Neural progenitor cell (in vitro differentiated cells): ENCODE measurements around the gene KIAA1586. TPM values are rescaled to one million over a fixed set of nuclear protein-coding genes. Genes with fewer than 3 reads are reported as not detected.

Experiments
- DNase-seq: peaks from one replicate; pipeline ENCODE4 v3.0.0-alpha.2; 2016; ENCODE audit warnings: low spot score
- H2AFZ ChIP-seq: fragments of 200-600 bp; sonication (generic); replicated peaks from 2 replicates; pipeline ENCODE4 v1.6.1; 2016; ENCODE audit warnings: antibody characterized with exemption
- H3F3A ChIP-seq: fragments of 200-600 bp; sonication (generic); 2 replicates; pipeline ENCODE4 v1.6.1; 2016; ENCODE audit warnings: antibody characterized with exemption, low read depth
- H3K27ac ChIP-seq: fragments of 200-600 bp; sonication (generic); 2 replicates; pipeline ENCODE4 v1.5.1; 2016; ENCODE audit warnings: mild to moderate bottlenecking
- H3K27me3 ChIP-seq: fragments of 200-600 bp; sonication (generic); 2 replicates; pipeline ENCODE4 v1.6.1; 2016; ENCODE audit warnings: mild to moderate bottlenecking, moderate library complexity
- H3K36me3 ChIP-seq: fragments of 200-600 bp; sonication (generic); 2 replicates; pipeline ENCODE4 v1.5.1; 2016
- H3K4me1 ChIP-seq: fragments of 200-600 bp; sonication (generic); 2 replicates; pipeline ENCODE4 v1.6.1; 2016; ENCODE audit warnings: mixed run types
- H3K4me2 ChIP-seq: fragments of 200-600 bp; sonication (generic); 2 replicates; pipeline ENCODE4 v1.6.1; 2016
- H3K4me3 ChIP-seq: fragments of 200-600 bp; sonication (generic); 2 replicates; pipeline ENCODE4 v1.5.1; 2016
- H3K79me2 ChIP-seq: fragments of 200-600 bp; sonication (generic); 2 replicates; pipeline ENCODE4 v1.6.1; 2016; ENCODE audit warnings: low read depth
- H3K9ac ChIP-seq: fragments of 200-600 bp; sonication (generic); 2 replicates; pipeline ENCODE4 v1.6.1; 2016
- H3K9me3 ChIP-seq: fragments of 200-600 bp; sonication (generic); 2 replicates; pipeline ENCODE4 v1.5.1; 2016; ENCODE audit warnings: low read depth
- H4K20me1 ChIP-seq: fragments of 200-600 bp; sonication (generic); 2 replicates; pipeline ENCODE4 v1.6.1; 2016; ENCODE audit warnings: low read depth
- H3K27ac Mint-ChIP-seq: 3 replicates; pipeline ENCODE4 v1.8.0; 2021; ENCODE audit warnings: mixed read lengths
- H3K27me3 Mint-ChIP-seq: 2 replicates; pipeline ENCODE4 v1.8.0; 2022; ENCODE audit warnings: low read depth, mild to moderate bottlenecking, inconsistent platforms, moderate library complexity, mixed read lengths; ENCODE audit not compliant: insufficient read depth
- H3K36me3 Mint-ChIP-seq: 3 replicates; pipeline ENCODE4 v1.8.0; 2021; ENCODE audit warnings: mixed read lengths
- H3K4me1 Mint-ChIP-seq: 3 replicates; pipeline ENCODE4 v1.8.0; 2021; ENCODE audit warnings: mixed read lengths
- H3K4me3 Mint-ChIP-seq: 3 replicates; pipeline ENCODE4 v1.8.0; 2021; ENCODE audit warnings: mild to moderate bottlenecking, moderate library complexity, mixed read lengths
- H3K9me3 Mint-ChIP-seq: 3 replicates; pipeline ENCODE4 v1.8.0; 2020; ENCODE audit warnings: mixed read lengths
- CTCF ChIP-seq: fragments of 200-600 bp; sonication (generic); IDR thresholded peaks from 2 replicates; pipeline ENCODE4 v1.5.1; 2017; ENCODE audit warnings: antibody characterized with exemption, mild to moderate bottlenecking
- EZH2 ChIP-seq: fragments of 200-600 bp; sonication (generic); IDR thresholded peaks from 2 replicates; pipeline ENCODE4 v1.6.1; 2017; ENCODE audit warnings: antibody characterized with exemption, mild to moderate bottlenecking, moderate library complexity
- EZH2phosphoT487 ChIP-seq: fragments of 200-600 bp; sonication (generic); IDR thresholded peaks from 2 replicates; pipeline ENCODE4 v1.6.1; 2017; ENCODE audit warnings: antibody characterized with exemption
- total RNA-seq: library from RNA; depleted of rRNA; stranded (reverse); fragments of >200 nt; gene quantifications from 2 replicates; pipeline ENCODE4 v1.2.3, GENCODE V29; 2015; ENCODE audit warnings: low replicate concordance

KIAA1586 gene
- total RNA-seq, 1 donor from 2014 or later = 88.1 TPM

- Histone ChIP-seq H3K9ac (peak overlapping the region; percentile 7), H3K79me2 (peaks cover 51% of the 10 kb centered on the region), H3K4me1 (peaks cover 18% of the 10 kb centered on the region), H3K27ac (no peak overlapping the region), H2AFZ (no peak overlapping the region), H3K27me3 (no peaks in the 10 kb centered on the region), H3K4me2 (peak overlapping the region; percentile 74), H3F3A (peaks cover 11% of the 10 kb centered on the region), H3K36me3 (peaks cover 22% of the 10 kb centered on the region), H4K20me1 (peaks cover 17% of the 10 kb centered on the region), H3K9me3 (no peaks in the 10 kb centered on the region), H3K4me3 (peak overlapping the region; percentile 46)
- Mint-ChIP-seq H3K27me3 (peaks cover 2% of the 10 kb centered on the region), H3K4me1 (peaks cover 13% of the 10 kb centered on the region), H3K27ac (no peak overlapping the region), H3K9me3 (peaks cover 9% of the 10 kb centered on the region), H3K4me3 (peak overlapping the region; percentile 82), H3K36me3 (peaks cover 22% of the 10 kb centered on the region)
- no peak for TF ChIP-seq EZH2phosphoT487
- no peak for TF ChIP-seq EZH2
- TF ChIP-seq CTCF = no peak
- DNase-seq = no peak
Measured at GRCh38 chr6:57048577-57048976, 2.1 kb downstream of the KIAA1586 start.

GRCh38 chr6:57063847-57064246, 17.4 kb downstream of the KIAA1586 start:
- no peaks in the 10 kb centered on the region for H3K4me1 Mint-ChIP-seq
- no peak for TF ChIP-seq EZH2phosphoT487
- no peak for TF ChIP-seq EZH2
- no peak for TF ChIP-seq CTCF
- no peaks in the 10 kb centered on the region for H3K27me3 Mint-ChIP-seq
- Histone ChIP-seq H3K4me1 (no peaks in the 10 kb centered on the region), H3K9ac (no peak overlapping the region), H3F3A (peaks cover 6% of the 10 kb centered on the region), H3K9me3 (no peaks in the 10 kb centered on the region), H3K4me3 (no peak overlapping the region), H3K27ac (no peak overlapping the region), H3K4me2 (no peak overlapping the region), H3K79me2 (no peaks in the 10 kb centered on the region), H2AFZ (no peak overlapping the region), H4K20me1 (no peaks in the 10 kb centered on the region), H3K36me3 (peaks cover 8% of the 10 kb centered on the region), H3K27me3 (no peaks in the 10 kb centered on the region)
- no peak overlapping the region for H3K4me3 Mint-ChIP-seq
- DNase-seq = no peak
- H3K9me3 Mint-ChIP-seq = no peaks in the 10 kb centered on the region
- H3K27ac Mint-ChIP-seq = no peak overlapping the region
- H3K36me3 Mint-ChIP-seq = peaks cover 15% of the 10 kb centered on the region

GRCh38 chr6:57064809-57065208, 18.3 kb downstream of the KIAA1586 start:
- peaks cover 12% of the 10 kb centered on the region for H3F3A ChIP-seq
- H3K4me3 ChIP-seq = no peak overlapping the region
- Mint-ChIP-seq H3K27ac (no peak overlapping the region), H3K4me1 (peaks cover 3% of the 10 kb centered on the region), H3K27me3 (no peaks in the 10 kb centered on the region), H3K36me3 (peaks cover 11% of the 10 kb centered on the region), H3K9me3 (no peaks in the 10 kb centered on the region), H3K4me3 (no peak overlapping the region)
- H3K9ac ChIP-seq = no peak overlapping the region
- H3K9me3 ChIP-seq = no peaks in the 10 kb centered on the region
- H3K4me1 ChIP-seq = peaks cover 8% of the 10 kb centered on the region
- no peak for DNase-seq
- no peaks in the 10 kb centered on the region for H3K27me3 ChIP-seq
- peaks cover 4% of the 10 kb centered on the region for H3K36me3 ChIP-seq
- no peak overlapping the region for H2AFZ ChIP-seq
- no peak overlapping the region for H3K4me2 ChIP-seq
- no peaks in the 10 kb centered on the region for H3K79me2 ChIP-seq
- H3K27ac ChIP-seq = peak overlapping the region; percentile 17
- H4K20me1 ChIP-seq = no peaks in the 10 kb centered on the region
- TF ChIP-seq EZH2phosphoT487 = no peak

- H3F3A ChIP-seq = peaks cover 30% of the 10 kb centered on the region
- TF ChIP-seq CTCF (no peak), EZH2 (no peak), EZH2phosphoT487 (no peak)
- H3K27me3 ChIP-seq = no peaks in the 10 kb centered on the region
- H3K4me1 ChIP-seq = peaks cover 27% of the 10 kb centered on the region
- no peaks in the 10 kb centered on the region for H3K9me3 ChIP-seq
- DNase-seq = no peak
- Mint-ChIP-seq H3K27ac (no peak overlapping the region), H3K9me3 (no peaks in the 10 kb centered on the region), H3K27me3 (no peaks in the 10 kb centered on the region), H3K36me3 (peaks cover 3% of the 10 kb centered on the region), H3K4me3 (no peak overlapping the region), H3K4me1 (peaks cover 3% of the 10 kb centered on the region)
- H3K36me3 ChIP-seq = no peaks in the 10 kb centered on the region
- H3K79me2 ChIP-seq = no peaks in the 10 kb centered on the region
- no peak overlapping the region for H2AFZ ChIP-seq
- H3K27ac ChIP-seq = no peak overlapping the region
- H4K20me1 ChIP-seq = no peaks in the 10 kb centered on the region
- H3K4me3 ChIP-seq = no peak overlapping the region
- H3K9ac ChIP-seq = no peak overlapping the region
- H3K4me2 ChIP-seq = no peak overlapping the region
Measured at GRCh38 chr6:57068061-57068460, 21.6 kb downstream of the KIAA1586 start.
